ENCODE results near the gene COL23A1.

Gene COL23A1

GRCh38 chr5:178214160-178214803, 375.9 kb downstream of the COL23A1 start:
- DNase-seq = no peak

- DNase-seq = no peak
These were observed 376.4 kb downstream of the COL23A1 start for GRCh38 chr5:178213748-178214151.

GRCh38 chr5:178213003-178213461, 377.2 kb downstream of the COL23A1 start:
- no peak for DNase-seq

- no peak for DNase-seq
These were observed 377.8 kb downstream of the COL23A1 start for GRCh38 chr5:178212241-178213002.

- no peak for DNase-seq
These were observed 378.8 kb downstream of the COL23A1 start for GRCh38 chr5:178211095-178212048.

GRCh38 chr5:178210686-178211085, 379.5 kb downstream of the COL23A1 start:
- no peak for DNase-seq

GRCh38 chr5:178210073-178210535, 380.1 kb downstream of the COL23A1 start:
- DNase-seq = no peak

- DNase-seq = no peak
These were observed 380.7 kb downstream of the COL23A1 start for GRCh38 chr5:178209334-178210072.

- DNase-seq = no peak
These were observed 381.5 kb downstream of the COL23A1 start for GRCh38 chr5:178208540-178209227.

GRCh38 chr5:178207917-178208280, 382.3 kb downstream of the COL23A1 start:
- no peak for DNase-seq

GRCh38 chr5:178207183-178207916, 382.8 kb downstream of the COL23A1 start:
- DNase-seq = no peak

- peak; percentile 24 for DNase-seq
These were observed 383.8 kb downstream of the COL23A1 start for GRCh38 chr5:178206166-178207101.

- no peak for DNase-seq
These were observed 384.5 kb downstream of the COL23A1 start for GRCh38 chr5:178205749-178206047.

GRCh38 chr5:178204935-178205748, 385.1 kb downstream of the COL23A1 start:
- DNase-seq = peak; percentile 86

- peak; percentile 96 for DNase-seq
These were observed 385.8 kb downstream of the COL23A1 start, which contains the start of gene HNRNPAB for GRCh38 chr5:178204182-178204934. HNRNPAB (plus strand) TSS chr5:178204533; CDS start chr5:178204838, 305 bp downstream.

GRCh38 chr5:178203670-178204181, 386.5 kb downstream of the COL23A1 start:
- DNase-seq = no peak

- DNase-seq = no peak
These were observed 387.7 kb downstream of the COL23A1 start for GRCh38 chr5:178202541-178202940.

- no peak for DNase-seq
These were observed 388.3 kb downstream of the COL23A1 start for GRCh38 chr5:178201927-178202235.

Data from CD4-positive, alpha-beta T cell treated with Interleukin-17A for 4 hours (primary cell).